Measurements from ENCODE around the gene STPG4.

STPG4 gene

DNA sequence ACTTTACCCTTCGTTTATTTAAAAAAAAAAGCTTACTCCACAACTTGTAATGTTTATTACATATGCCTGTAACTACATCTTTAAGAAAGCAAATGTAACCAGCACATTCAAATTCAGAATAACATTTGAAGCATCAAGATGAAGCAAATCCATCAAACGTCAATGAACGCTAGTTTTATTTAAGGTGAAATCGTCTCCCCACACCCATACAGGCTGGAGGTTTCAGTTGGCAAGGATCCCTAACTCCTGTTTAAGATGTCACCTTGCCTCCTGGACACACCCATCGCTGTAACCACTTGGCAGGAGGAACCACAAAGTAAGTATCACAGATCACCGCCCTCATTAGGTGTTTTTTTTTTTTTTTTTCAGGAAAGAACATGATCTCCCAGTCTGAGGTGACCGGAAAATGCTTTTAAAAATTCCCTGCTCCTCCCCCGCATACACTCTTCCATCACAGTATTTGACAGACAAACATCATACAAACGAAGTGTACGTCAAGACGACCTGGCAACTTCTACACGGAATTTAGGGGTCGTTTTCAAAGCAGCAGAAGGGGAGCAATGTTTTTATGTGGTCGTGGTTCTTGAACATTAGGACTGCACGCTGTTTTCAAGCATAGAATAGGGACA, 19.7 kb upstream of the STPG4 start:
- Histone ChIP-seq H3K27ac (ENCODE audit: extremely low read depth, low read depth, low read length) (peak overlapping the region; percentile 97), H3K4me1 (ENCODE audit: control insufficient read depth, insufficient read depth, low read length) (peaks cover 27% of the 10 kb centered on the region), H3K4me3 (ENCODE audit: low read depth, low read length) (peak overlapping the region; percentile 92), H3K36me3 (ENCODE audit: control insufficient read depth in 2 of 2, insufficient read depth in 1 of 2, low read length in 2 of 2) (peaks cover 0 to 29% of the 10 kb centered on the region in 2 experiments; a peak in 1 of 3 replicates), H3K9me3 (ENCODE audit: control insufficient read depth, insufficient read depth, low read depth, low read length) (no peaks in the 10 kb centered on the region)
- ChIA-PET POLR2A (interaction anchor here (0.7 to 1.4 kb wide), 2 partner anchors 53 to 228 kb away, joined by 3 to 5 read pairs; partner anchors contain the start of gene MSH2), CTCF (interaction anchor here (0.7 to 5.8 kb wide), 3 partner anchors 98 to 148 kb away, joined by 3 to 33 read pairs (median 20); no protein-coding TSS in a partner anchor)
- TF ChIP-seq FEZF1 (tag by site-specific recombination; IDR thresholded peaks at IDR 0.05) (peak; percentile 31; the same call in 1 of the 2 replicates), ZNF629 (tag by site-specific recombination; IDR thresholded peaks at IDR 0.05) (no peak; the same call in 1 of the 2 replicates), ZNF366 (tag by site-specific recombination; conservative IDR thresholded peaks at IDR 0.05) (0 out of 2 replicates have a peak, but pooled peaks have one; percentile 28), SCRT2 (tag by site-specific recombination; IDR thresholded peaks at IDR 0.05) (no peak), KLF1 (tag by site-specific recombination; IDR thresholded peaks at IDR 0.05) (peak; percentile 81), SP3 (tag by site-specific recombination; IDR thresholded peaks at IDR 0.05) (peak; percentile 33; the same call in 1 of the 2 replicates), ZNF501 (tag by site-specific recombination; IDR thresholded peaks at IDR 0.05) (no peak), KLF10 (tag by site-specific recombination; IDR thresholded peaks at IDR 0.05) (peak; percentile 85), SP2 (tag by site-specific recombination; IDR thresholded peaks at IDR 0.05) (0 out of 2 replicates have a peak, but pooled peaks have one; percentile 9), SP7 (tag by site-specific recombination; IDR thresholded peaks at IDR 0.05) (0 out of 2 replicates have a peak, but pooled peaks have one; percentile 31), ZBTB17 (tag by site-specific recombination; IDR thresholded peaks at IDR 0.05) (0 out of 2 replicates have a peak, but pooled peaks have one; percentile 50), WT1 (tag by site-specific recombination; IDR thresholded peaks at IDR 0.05) (0 out of 2 replicates have a peak, but pooled peaks have one; percentile 20), KLF9 (tag by site-specific recombination; IDR thresholded peaks at IDR 0.05; ENCODE audit: low read depth) (peak; percentile 60), ZNF2 (tag by site-specific recombination; IDR thresholded peaks at IDR 0.05) (peak; percentile 30; the same call in 1 of the 2 replicates), ZNF600 (tag by site-specific recombination; IDR thresholded peaks at IDR 0.05) (peak; percentile 70; the same call in 1 of the 2 replicates), ZFHX2 (tag by site-specific recombination; conservative IDR thresholded peaks at IDR 0.05) (peak; percentile 16; the same call in 1 of the 2 replicates)
- TF ChIP-seq, protein P1, sequence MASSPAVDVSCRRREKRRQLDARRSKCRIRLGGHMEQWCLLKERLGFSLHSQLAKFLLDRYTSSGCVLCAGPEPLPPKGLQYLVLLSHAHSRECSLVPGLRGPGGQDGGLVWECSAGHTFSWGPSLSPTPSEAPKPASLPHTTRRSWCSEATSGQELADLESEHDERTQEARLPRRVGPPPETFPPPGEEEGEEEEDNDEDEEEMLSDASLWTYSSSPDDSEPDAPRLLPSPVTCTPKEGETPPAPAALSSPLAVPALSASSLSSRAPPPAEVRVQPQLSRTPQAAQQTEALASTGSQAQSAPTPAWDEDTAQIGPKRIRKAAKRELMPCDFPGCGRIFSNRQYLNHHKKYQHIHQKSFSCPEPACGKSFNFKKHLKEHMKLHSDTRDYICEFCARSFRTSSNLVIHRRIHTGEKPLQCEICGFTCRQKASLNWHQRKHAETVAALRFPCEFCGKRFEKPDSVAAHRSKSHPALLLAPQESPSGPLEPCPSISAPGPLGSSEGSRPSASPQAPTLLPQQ (tag by site-specific recombination; IDR thresholded peaks at IDR 0.05) = no peak
- TF ChIP-seq, protein P2, sequence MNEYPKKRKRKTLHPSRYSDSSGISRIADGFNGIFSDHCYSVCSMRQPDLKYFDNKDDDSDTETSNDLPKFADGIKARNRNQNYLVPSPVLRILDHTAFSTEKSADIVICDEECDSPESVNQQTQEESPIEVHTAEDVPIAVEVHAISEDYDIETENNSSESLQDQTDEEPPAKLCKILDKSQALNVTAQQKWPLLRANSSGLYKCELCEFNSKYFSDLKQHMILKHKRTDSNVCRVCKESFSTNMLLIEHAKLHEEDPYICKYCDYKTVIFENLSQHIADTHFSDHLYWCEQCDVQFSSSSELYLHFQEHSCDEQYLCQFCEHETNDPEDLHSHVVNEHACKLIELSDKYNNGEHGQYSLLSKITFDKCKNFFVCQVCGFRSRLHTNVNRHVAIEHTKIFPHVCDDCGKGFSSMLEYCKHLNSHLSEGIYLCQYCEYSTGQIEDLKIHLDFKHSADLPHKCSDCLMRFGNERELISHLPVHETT (tag by site-specific recombination; IDR thresholded peaks at IDR 0.05) = no peak
- TF ChIP-seq, protein P3, sequence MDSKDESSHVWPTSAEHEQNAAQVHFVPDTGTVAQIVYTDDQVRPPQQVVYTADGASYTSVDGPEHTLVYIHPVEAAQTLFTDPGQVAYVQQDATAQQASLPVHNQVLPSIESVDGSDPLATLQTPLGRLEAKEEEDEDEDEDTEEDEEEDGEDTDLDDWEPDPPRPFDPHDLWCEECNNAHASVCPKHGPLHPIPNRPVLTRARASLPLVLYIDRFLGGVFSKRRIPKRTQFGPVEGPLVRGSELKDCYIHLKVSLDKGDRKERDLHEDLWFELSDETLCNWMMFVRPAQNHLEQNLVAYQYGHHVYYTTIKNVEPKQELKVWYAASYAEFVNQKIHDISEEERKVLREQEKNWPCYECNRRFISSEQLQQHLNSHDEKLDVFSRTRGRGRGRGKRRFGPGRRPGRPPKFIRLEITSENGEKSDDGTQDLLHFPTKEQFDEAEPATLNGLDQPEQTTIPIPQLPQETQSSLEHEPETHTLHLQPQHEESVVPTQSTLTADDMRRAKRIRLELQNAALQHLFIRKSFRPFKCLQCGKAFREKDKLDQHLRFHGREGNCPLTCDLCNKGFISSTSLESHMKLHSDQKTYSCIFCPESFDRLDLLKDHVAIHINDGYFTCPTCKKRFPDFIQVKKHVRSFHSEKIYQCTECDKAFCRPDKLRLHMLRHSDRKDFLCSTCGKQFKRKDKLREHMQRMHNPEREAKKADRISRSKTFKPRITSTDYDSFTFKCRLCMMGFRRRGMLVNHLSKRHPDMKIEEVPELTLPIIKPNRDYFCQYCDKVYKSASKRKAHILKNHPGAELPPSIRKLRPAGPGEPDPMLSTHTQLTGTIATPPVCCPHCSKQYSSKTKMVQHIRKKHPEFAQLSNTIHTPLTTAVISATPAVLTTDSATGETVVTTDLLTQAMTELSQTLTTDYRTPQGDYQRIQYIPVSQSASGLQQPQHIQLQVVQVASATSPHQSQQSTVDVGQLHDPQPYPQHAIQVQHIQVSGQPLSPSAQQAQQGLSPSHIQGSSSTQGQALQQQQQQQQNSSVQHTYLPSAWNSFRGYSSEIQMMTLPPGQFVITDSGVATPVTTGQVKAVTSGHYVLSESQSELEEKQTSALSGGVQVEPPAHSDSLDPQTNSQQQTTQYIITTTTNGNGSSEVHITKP (tag by site-specific recombination; IDR thresholded peaks at IDR 0.05) = peak; percentile 55; the same call in 1 of the 2 replicates
- TF ChIP-seq, protein P4, sequence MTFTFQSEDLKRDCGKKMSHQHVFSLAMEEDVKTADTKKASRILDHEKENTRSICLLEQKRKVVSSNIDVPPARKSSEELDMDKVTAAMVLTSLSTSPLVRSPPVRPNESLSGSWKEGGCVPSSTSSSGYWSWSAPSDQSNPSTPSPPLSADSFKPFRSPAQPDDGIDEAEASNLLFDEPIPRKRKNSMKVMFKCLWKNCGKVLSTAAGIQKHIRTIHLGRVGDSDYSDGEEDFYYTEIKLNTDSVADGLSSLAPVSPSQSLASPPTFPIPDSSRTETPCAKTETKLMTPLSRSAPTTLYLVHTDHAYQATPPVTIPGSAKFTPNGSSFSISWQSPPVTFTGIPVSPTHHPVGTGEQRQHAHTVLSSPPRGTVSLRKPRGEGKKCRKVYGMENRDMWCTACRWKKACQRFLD (tag by site-specific recombination; IDR thresholded peaks at IDR 0.05) = no peak
- TF ChIP-seq, protein P5, sequence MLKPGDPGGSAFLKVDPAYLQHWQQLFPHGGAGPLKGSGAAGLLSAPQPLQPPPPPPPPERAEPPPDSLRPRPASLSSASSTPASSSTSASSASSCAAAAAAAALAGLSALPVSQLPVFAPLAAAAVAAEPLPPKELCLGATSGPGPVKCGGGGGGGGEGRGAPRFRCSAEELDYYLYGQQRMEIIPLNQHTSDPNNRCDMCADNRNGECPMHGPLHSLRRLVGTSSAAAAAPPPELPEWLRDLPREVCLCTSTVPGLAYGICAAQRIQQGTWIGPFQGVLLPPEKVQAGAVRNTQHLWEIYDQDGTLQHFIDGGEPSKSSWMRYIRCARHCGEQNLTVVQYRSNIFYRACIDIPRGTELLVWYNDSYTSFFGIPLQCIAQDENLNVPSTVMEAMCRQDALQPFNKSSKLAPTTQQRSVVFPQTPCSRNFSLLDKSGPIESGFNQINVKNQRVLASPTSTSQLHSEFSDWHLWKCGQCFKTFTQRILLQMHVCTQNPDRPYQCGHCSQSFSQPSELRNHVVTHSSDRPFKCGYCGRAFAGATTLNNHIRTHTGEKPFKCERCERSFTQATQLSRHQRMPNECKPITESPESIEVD (tag by site-specific recombination; IDR thresholded peaks at IDR 0.05) = 0 out of 2 replicates have a peak, but pooled peaks have one; percentile 19
- TF ChIP-seq, protein P6, sequence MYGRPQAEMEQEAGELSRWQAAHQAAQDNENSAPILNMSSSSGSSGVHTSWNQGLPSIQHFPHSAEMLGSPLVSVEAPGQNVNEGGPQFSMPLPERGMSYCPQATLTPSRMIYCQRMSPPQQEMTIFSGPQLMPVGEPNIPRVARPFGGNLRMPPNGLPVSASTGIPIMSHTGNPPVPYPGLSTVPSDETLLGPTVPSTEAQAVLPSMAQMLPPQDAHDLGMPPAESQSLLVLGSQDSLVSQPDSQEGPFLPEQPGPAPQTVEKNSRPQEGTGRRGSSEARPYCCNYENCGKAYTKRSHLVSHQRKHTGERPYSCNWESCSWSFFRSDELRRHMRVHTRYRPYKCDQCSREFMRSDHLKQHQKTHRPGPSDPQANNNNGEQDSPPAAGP (tag by site-specific recombination; IDR thresholded peaks at IDR 0.05) = 0 out of 2 replicates have a peak, but pooled peaks have one; percentile 21

All from HEK293 (cell line).